HUES64 (cell line): ENCODE data around the gene TBXAS1.

ENCODE experiments used
- H3K27ac ChIP-seq: 2 replicates; pipeline ENCODE4 v1.7.0; 2013; ENCODE audit warnings: low read depth, low read length, inconsistent platforms
- H3K27me3 ChIP-seq: 2 replicates; pipeline ENCODE4 v1.6.1; 2013; ENCODE audit warnings: mild to moderate bottlenecking, low read length; ENCODE audit not compliant: insufficient read depth
- H3K36me3 ChIP-seq: 2 replicates; pipeline ENCODE4 v1.6.1; 2013; ENCODE audit warnings: mild to moderate bottlenecking, low read length; ENCODE audit not compliant: insufficient read depth
- H3K4me1 ChIP-seq: 2 replicates; pipeline ENCODE4 v1.6.1; 2013; ENCODE audit warnings: mild to moderate bottlenecking, low read length, moderate library complexity; ENCODE audit not compliant: insufficient read depth
- H3K4me3 ChIP-seq: 2 replicates; pipeline ENCODE4 v1.5.1; 2013; ENCODE audit warnings: mild to moderate bottlenecking, low read length, moderate library complexity
- H3K9ac ChIP-seq: 2 replicates; pipeline ENCODE4 v1.6.1; 2013; ENCODE audit warnings: mild to moderate bottlenecking, low read depth, low read length
- H3K9me3 ChIP-seq: 2 replicates; pipeline ENCODE4 v1.6.1; 2013; ENCODE audit warnings: low read depth, low read length; ENCODE audit not compliant: insufficient read depth
- WGBS: fragments of 150-250, 120-280 bp; methylation state at CpG from one replicate; pipeline ENCODE4 v1.1.7; 2013; ENCODE audit warnings: missing lambda C conversion rate; 5-methylcytosine and 5-hydroxymethylcytosine counted together

The TBXAS1 gene

GRCh38 chr7:139940866-139941265, 111.8 kb downstream of the TBXAS1 start:
- no peaks in the 10 kb centered on the region for H3K36me3 ChIP-seq
- no peaks in the 10 kb centered on the region for H3K27me3 ChIP-seq
- H3K27ac ChIP-seq: no peak overlapping the region
- WGBS: 96% methylated on average over 2 of the region's 2 CpGs
- H3K9me3 ChIP-seq: peaks cover 5% of the 10 kb centered on the region; the same call in 1 of the 2 replicates
- H3K4me3 ChIP-seq: no peak overlapping the region
- H3K9ac ChIP-seq: no peak overlapping the region
- peaks cover 6% of the 10 kb centered on the region; the same call in 1 of the 2 replicates for H3K4me1 ChIP-seq

GRCh38 chr7:139941421-139941820, 112.4 kb downstream of the TBXAS1 start:
- Histone ChIP-seq H3K4me1 (peaks cover 6% of the 10 kb centered on the region; the same call in 1 of the 2 replicates), H3K9ac (no peak overlapping the region), H3K36me3 (no peaks in the 10 kb centered on the region), H3K9me3 (peaks cover 5% of the 10 kb centered on the region; the same call in 1 of the 2 replicates), H3K4me3 (no peak overlapping the region), H3K27ac (no peak overlapping the region), H3K27me3 (no peaks in the 10 kb centered on the region)
- 89% methylated on average over 2 of the region's 3 CpGs for whole genome bisulfite sequencing

DNA sequence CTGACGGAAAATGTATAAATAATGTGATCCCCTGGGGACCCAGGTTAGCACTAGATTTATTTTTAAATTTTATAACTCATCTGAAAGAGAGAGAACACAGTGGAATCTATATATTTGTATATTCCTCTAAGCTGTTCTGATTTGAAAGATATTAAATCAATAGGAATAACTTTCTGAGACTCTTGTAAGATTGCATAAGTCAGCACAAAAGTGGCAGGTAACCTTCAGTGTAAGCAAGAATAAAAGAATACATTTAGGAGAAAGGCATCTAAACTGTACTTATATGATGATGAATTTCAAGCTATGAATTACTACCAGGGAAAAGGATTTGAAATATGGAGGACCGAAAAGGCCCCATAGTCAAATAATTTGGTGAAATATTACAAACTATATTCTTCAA, 112.8 kb downstream of the TBXAS1 start:
- WGBS: 88% methylated on average over 1 of the region's 2 CpGs
- Histone ChIP-seq H3K27me3 (no peaks in the 10 kb centered on the region), H3K27ac (no peak overlapping the region), H3K4me3 (no peak overlapping the region), H3K9ac (no peak overlapping the region), H3K36me3 (no peaks in the 10 kb centered on the region), H3K9me3 (peaks cover 5% of the 10 kb centered on the region; the same call in 1 of the 2 replicates), H3K4me1 (peaks cover 6% of the 10 kb centered on the region; the same call in 1 of the 2 replicates)

DNA sequence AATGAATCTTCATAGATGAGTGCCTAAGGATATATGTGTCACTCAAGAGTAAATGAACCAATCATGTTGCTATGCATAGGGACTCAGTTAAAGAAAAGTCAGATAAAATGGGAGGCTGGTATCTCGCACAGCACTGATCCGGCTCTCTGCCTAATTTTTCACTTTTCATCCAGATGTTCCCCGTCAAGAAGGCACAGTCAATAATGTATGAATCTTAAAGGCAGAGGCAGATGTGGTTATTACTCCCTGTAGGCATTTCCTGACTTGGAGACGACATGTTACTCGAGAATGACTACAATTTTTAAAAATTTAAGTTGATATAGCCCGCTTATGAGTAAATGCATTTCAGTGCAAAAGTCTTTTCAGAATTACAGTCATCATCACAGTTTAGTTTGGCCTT, 113.6 kb downstream of the TBXAS1 start:
- H3K9ac ChIP-seq: no peak overlapping the region
- H3K27me3 ChIP-seq: no peaks in the 10 kb centered on the region
- no peaks in the 10 kb centered on the region for H3K36me3 ChIP-seq
- peaks cover under 1% of the 10 kb centered on the region; the same call in 1 of the 2 replicates for H3K4me1 ChIP-seq
- WGBS: 96% methylated on average over 6 of the region's 6 CpGs
- H3K9me3 ChIP-seq: peaks cover 5% of the 10 kb centered on the region; the same call in 1 of the 2 replicates
- no peak overlapping the region for H3K27ac ChIP-seq
- no peak overlapping the region for H3K4me3 ChIP-seq

DNA sequence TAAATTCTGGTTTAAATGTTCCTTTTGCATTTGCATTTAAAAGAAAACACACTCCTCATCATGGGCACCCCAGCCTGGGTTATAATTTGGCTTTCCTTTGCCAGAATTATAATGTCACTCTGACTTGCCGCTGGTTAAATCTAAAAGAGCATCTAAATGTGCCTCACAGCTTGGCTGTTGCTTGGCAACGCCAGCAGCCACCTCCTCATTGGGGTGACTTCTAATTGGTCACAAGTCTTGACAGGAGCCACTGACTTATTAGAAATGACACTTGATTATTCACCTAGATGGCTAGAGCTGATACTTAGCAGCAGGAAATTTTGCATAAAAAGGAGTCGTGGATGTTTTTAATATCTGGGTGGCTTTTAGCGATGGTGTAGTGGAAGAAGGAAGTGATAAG, 114.3 kb downstream of the TBXAS1 start:
- H3K4me1 ChIP-seq: no peaks in the 10 kb centered on the region
- H3K27ac ChIP-seq: no peak overlapping the region
- H3K36me3 ChIP-seq: no peaks in the 10 kb centered on the region
- no peak overlapping the region for H3K4me3 ChIP-seq
- H3K27me3 ChIP-seq: no peaks in the 10 kb centered on the region
- H3K9me3 ChIP-seq: peaks cover 5% of the 10 kb centered on the region; the same call in 1 of the 2 replicates
- 91% methylated on average over 4 of the region's 4 CpGs for WGBS
- no peak overlapping the region for H3K9ac ChIP-seq

GRCh38 chr7:139944248-139944647, 115.2 kb downstream of the TBXAS1 start:
- Histone ChIP-seq H3K9me3 (peaks cover 5% of the 10 kb centered on the region; the same call in 1 of the 2 replicates), H3K27me3 (no peaks in the 10 kb centered on the region), H3K4me1 (no peaks in the 10 kb centered on the region), H3K27ac (no peak overlapping the region), H3K36me3 (no peaks in the 10 kb centered on the region), H3K9ac (no peak overlapping the region), H3K4me3 (no peak overlapping the region)
- WGBS: 92% methylated on average over 3 of the region's 3 CpGs

GRCh38 chr7:139946533-139946932, 117.5 kb downstream of the TBXAS1 start:
- H3K4me1 ChIP-seq: no peaks in the 10 kb centered on the region
- no peaks in the 10 kb centered on the region for H3K36me3 ChIP-seq
- H3K9me3 ChIP-seq: peaks cover 5% of the 10 kb centered on the region; the same call in 1 of the 2 replicates
- no peak overlapping the region for H3K9ac ChIP-seq
- H3K27me3 ChIP-seq: no peaks in the 10 kb centered on the region
- no peak overlapping the region for H3K4me3 ChIP-seq
- no peak overlapping the region for H3K27ac ChIP-seq
- WGBS: 61% methylated on average over 2 of the region's 2 CpGs

DNA sequence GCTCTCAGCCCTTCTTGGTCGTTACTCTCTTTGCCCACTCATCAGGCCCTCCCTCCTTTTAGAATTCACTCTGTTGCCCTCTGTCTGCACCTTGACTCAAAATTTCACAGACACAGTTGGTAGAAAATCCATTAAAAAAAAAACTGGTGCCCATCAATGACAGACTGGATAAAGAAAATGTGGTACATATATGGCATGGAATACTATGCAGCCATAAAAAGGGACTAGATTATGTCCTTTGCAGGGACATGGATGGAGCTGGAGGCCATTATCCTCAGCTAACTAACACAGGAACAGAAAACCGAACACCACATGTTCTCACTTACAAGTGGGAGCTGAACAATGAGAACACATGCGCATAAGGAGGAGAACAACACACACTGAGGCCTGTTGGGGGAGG, 118.0 kb downstream of the TBXAS1 start:
- Histone ChIP-seq H3K4me1 (no peaks in the 10 kb centered on the region), H3K27me3 (no peaks in the 10 kb centered on the region), H3K9ac (no peak overlapping the region), H3K4me3 (no peak overlapping the region), H3K36me3 (no peaks in the 10 kb centered on the region), H3K27ac (no peak overlapping the region), H3K9me3 (peaks cover 5% of the 10 kb centered on the region; the same call in 1 of the 2 replicates)
- 95% methylated on average over 3 of the region's 3 CpGs for WGBS

DNA sequence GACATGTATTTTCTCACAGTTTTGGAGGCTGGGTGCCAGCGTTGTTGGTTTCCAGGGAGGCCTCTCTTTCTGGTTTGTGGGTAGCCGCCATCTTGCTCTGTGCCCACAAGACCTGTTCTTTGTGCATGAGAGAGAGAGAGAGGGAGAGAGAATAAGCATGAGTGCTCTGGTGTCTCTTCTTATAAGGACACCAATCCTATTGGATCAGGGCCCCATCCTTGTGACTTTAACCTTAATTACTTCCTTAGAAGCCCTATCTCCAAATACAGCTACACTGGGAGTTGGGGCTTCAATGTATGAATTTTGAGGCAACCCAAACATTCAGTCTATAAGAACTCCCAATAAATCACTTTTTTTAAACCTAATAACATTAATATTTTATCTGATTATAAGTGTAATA, 119.1 kb downstream of the TBXAS1 start:
- Histone ChIP-seq H3K4me1 (peaks cover 5% of the 10 kb centered on the region; the same call in 1 of the 2 replicates), H3K9ac (no peak overlapping the region), H3K4me3 (no peak overlapping the region), H3K27ac (no peak overlapping the region), H3K36me3 (no peaks in the 10 kb centered on the region), H3K9me3 (peaks cover 5% of the 10 kb centered on the region; the same call in 1 of the 2 replicates), H3K27me3 (no peaks in the 10 kb centered on the region)
- 100% methylated on average over 1 of the region's 2 CpGs for WGBS

DNA sequence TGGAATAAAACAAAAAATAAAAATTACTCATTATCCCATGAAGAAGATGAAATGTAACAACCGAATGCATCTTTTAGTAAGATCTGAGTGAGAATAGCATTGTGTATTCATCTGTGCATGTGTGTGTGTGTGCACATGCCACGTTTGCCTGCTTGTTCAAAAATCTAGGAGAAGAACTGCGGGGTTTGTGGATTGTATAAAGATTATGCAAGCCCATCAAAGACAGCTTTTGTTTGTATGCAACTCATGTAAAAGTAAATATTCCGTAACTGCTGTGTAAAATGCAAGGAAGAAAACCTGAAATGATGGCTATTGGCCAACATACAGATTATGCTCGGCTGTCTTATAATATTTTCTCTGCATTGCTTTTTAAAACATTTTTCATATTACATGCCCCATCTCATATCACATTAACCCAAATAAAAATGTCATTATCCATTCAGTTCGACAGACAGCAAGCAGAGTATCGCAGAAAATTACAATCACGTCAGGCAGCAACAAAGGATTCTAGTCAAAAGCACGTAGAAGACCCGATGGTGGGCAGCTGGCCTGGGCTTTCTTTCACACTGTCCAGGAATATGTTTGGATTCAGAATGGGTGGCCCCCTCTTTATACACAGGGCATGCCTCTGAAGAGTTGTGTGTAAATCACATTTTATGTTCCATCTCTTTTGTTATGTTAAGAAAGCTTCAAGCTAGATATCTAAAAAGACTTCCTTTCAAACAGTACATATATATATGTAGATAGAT, 119.7 kb downstream of the TBXAS1 start:
- Histone ChIP-seq H3K9me3 (peaks cover 5% of the 10 kb centered on the region; the same call in 1 of the 2 replicates), H3K4me3 (no peak overlapping the region), H3K27me3 (no peaks in the 10 kb centered on the region), H3K4me1 (peaks cover 5% of the 10 kb centered on the region; the same call in 1 of the 2 replicates), H3K36me3 (no peaks in the 10 kb centered on the region), H3K9ac (no peak overlapping the region), H3K27ac (no peak overlapping the region)
- WGBS: 94% methylated on average over 10 of the region's 10 CpGs

- Histone ChIP-seq H3K27me3 (no peaks in the 10 kb centered on the region), H3K9ac (no peak overlapping the region), H3K36me3 (no peaks in the 10 kb centered on the region), H3K4me1 (peaks cover 6% of the 10 kb centered on the region; the same call in 1 of the 2 replicates), H3K4me3 (no peak overlapping the region), H3K9me3 (peaks cover 5% of the 10 kb centered on the region; the same call in 1 of the 2 replicates), H3K27ac (no peak overlapping the region)
- 96% methylated on average over 3 of the region's 3 CpGs for WGBS
Measured at GRCh38 chr7:139949629-139950028, 120.6 kb downstream of the TBXAS1 start.
